H1 (cell line): Measurements from ENCODE around the gene RUNX1. TPM values are rescaled to one million over a fixed set of nuclear protein-coding genes. Genes with fewer than 3 reads are reported as not detected.

ENCODE experiments used
- CEBPB ChIP-seq: IDR thresholded peaks from 2 replicates; pipeline ENCODE4 v1.6.1; 2012; ENCODE audit warnings: low read depth, low read length
- CREB1 ChIP-seq: IDR thresholded peaks from 2 replicates; pipeline ENCODE4 v1.6.1; 2012; ENCODE audit warnings: inconsistent platforms
- EZH2 ChIP-seq: fragments of 200-600 bp; sonication (generic); IDR thresholded peaks from 2 replicates; pipeline ENCODE4 v1.7.1; 2012; ENCODE audit warnings: low read depth, mild to moderate bottlenecking, moderate library complexity, low read length, inconsistent platforms; ENCODE audit not compliant: severe bottlenecking
- KDM4A ChIP-seq: IDR thresholded peaks from one replicate; pipeline ENCODE4 v1.7.1; 2012; ENCODE audit warnings: low read depth, mild to moderate bottlenecking, moderate library complexity, low read length, inconsistent platforms; ENCODE audit not compliant: severe bottlenecking
- MAFK ChIP-seq: IDR thresholded peaks from 2 replicates; pipeline ENCODE4 v1.6.1; 2012; ENCODE audit warnings: low read depth, mild to moderate bottlenecking, improper control_type of control experiment, low read length
- RAD21 ChIP-seq, 2 experiments: IDR thresholded peaks in 1 of 2; conservative IDR thresholded peaks in 1 of 2; 2 replicates each; pipeline ENCODE4 v1.6.1; 2011; ENCODE audit warnings: low read depth in 2 of 2, low read length in 2 of 2, improper control_type of control experiment in 1 of 2, inconsistent platforms in 1 of 2, mild to moderate bottlenecking in 1 of 2, moderate library complexity in 1 of 2
- RNF2 ChIP-seq: fragments of 200-900, 300-1000 bp; sonication (generic); IDR thresholded peaks from 2 replicates; pipeline ENCODE4 v1.7.1; 2016; ENCODE audit warnings: borderline replicate concordance, low read depth, mild to moderate bottlenecking, antibody characterized with exemption, low read length; ENCODE audit not compliant: poor library complexity, severe bottlenecking; ENCODE audit errors: missing control alignments
- SUZ12 ChIP-seq: fragments of 200-600 bp; sonication (generic); IDR thresholded peaks from 2 replicates; pipeline ENCODE4 v1.6.1; 2012; ENCODE audit warnings: mild to moderate bottlenecking, inconsistent platforms, low read length, moderate library complexity, mixed read lengths
- TCF12 ChIP-seq: IDR thresholded peaks from 2 replicates; pipeline ENCODE4 v1.6.1; 2011; ENCODE audit warnings: low read depth, mild to moderate bottlenecking, low read length
- polyA plus RNA-seq, 7 experiments: library from polyadenylated mRNA; depleted of rRNA in 3 of 7; stranded (reverse) in 5 of 7; unstranded in 2 of 7; fragments of >200 nt in 5 of 7; fragments of 200-250 nt in 2 of 7; gene quantifications; 1 replicate in 5 of 7; 2 replicates in 1 of 7; 4 replicates in 1 of 7; pipeline versions ENCODE4 v1.2.1 to v1.2.3, GENCODE V29; 2011 to 2013; ENCODE audit warnings: missing spikeins in 2 of 7, mixed read lengths in 2 of 7
- total RNA-seq: library from RNA; stranded (reverse); fragmentation: NEBNext Ultra II Directional; extraction: Animal tissue kit (Norgen Biotek cat#: 25700); gene quantifications from 2 replicates; pipeline ENCODE4 v1.2.1, GENCODE V29; 2021
- TF ChIP-seq, protein P1 (sequence below): fragments of 300-600 bp; sonication (generic); IDR thresholded peaks from 2 replicates; pipeline ENCODE4 v1.7.1; 2012; ENCODE audit warnings: low read length, moderate library complexity, mild to moderate bottlenecking, inconsistent platforms; ENCODE audit not compliant: insufficient replicate concordance

The RUNX1 gene
- total and polyA plus RNA-seq, 2 of the 8 experiments (the other 6 are each of a cell fraction or from before 2014, with no cell fraction given): 0.20 to 0.60 TPM

DNA sequence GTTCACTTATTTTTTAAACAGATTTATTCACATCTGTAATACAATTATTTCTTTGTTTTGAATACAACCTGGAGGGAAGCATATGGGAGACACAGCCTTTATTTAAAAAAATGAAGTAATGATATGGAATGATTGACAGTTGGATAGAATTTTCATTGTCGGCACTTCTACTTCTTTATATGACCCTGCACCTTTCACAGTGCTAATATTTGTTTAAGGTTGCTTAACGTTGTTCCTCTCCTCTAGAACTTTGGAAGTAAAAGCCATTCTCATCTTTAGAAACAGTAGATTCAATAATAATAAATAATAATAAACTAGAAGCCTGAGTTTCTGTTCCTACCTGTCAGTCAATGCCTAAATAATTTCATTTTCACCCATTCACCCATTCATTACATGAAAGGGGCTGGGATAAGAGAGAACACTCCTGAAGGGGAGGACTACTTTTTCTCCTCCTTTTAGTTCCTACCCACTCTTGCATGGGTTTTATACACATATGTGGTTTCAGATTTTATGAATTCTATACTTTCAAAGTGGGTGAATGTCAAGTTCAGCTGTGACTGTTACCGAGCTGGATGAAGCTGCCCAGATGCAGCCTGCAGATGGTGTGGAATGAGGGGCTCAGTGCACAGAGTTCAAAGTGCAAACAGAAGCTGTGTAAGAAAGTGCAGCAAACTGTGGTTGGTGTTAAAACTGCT is 9.4 kb downstream of the RUNX1 start (continued):
- TF ChIP-seq, protein P1, sequence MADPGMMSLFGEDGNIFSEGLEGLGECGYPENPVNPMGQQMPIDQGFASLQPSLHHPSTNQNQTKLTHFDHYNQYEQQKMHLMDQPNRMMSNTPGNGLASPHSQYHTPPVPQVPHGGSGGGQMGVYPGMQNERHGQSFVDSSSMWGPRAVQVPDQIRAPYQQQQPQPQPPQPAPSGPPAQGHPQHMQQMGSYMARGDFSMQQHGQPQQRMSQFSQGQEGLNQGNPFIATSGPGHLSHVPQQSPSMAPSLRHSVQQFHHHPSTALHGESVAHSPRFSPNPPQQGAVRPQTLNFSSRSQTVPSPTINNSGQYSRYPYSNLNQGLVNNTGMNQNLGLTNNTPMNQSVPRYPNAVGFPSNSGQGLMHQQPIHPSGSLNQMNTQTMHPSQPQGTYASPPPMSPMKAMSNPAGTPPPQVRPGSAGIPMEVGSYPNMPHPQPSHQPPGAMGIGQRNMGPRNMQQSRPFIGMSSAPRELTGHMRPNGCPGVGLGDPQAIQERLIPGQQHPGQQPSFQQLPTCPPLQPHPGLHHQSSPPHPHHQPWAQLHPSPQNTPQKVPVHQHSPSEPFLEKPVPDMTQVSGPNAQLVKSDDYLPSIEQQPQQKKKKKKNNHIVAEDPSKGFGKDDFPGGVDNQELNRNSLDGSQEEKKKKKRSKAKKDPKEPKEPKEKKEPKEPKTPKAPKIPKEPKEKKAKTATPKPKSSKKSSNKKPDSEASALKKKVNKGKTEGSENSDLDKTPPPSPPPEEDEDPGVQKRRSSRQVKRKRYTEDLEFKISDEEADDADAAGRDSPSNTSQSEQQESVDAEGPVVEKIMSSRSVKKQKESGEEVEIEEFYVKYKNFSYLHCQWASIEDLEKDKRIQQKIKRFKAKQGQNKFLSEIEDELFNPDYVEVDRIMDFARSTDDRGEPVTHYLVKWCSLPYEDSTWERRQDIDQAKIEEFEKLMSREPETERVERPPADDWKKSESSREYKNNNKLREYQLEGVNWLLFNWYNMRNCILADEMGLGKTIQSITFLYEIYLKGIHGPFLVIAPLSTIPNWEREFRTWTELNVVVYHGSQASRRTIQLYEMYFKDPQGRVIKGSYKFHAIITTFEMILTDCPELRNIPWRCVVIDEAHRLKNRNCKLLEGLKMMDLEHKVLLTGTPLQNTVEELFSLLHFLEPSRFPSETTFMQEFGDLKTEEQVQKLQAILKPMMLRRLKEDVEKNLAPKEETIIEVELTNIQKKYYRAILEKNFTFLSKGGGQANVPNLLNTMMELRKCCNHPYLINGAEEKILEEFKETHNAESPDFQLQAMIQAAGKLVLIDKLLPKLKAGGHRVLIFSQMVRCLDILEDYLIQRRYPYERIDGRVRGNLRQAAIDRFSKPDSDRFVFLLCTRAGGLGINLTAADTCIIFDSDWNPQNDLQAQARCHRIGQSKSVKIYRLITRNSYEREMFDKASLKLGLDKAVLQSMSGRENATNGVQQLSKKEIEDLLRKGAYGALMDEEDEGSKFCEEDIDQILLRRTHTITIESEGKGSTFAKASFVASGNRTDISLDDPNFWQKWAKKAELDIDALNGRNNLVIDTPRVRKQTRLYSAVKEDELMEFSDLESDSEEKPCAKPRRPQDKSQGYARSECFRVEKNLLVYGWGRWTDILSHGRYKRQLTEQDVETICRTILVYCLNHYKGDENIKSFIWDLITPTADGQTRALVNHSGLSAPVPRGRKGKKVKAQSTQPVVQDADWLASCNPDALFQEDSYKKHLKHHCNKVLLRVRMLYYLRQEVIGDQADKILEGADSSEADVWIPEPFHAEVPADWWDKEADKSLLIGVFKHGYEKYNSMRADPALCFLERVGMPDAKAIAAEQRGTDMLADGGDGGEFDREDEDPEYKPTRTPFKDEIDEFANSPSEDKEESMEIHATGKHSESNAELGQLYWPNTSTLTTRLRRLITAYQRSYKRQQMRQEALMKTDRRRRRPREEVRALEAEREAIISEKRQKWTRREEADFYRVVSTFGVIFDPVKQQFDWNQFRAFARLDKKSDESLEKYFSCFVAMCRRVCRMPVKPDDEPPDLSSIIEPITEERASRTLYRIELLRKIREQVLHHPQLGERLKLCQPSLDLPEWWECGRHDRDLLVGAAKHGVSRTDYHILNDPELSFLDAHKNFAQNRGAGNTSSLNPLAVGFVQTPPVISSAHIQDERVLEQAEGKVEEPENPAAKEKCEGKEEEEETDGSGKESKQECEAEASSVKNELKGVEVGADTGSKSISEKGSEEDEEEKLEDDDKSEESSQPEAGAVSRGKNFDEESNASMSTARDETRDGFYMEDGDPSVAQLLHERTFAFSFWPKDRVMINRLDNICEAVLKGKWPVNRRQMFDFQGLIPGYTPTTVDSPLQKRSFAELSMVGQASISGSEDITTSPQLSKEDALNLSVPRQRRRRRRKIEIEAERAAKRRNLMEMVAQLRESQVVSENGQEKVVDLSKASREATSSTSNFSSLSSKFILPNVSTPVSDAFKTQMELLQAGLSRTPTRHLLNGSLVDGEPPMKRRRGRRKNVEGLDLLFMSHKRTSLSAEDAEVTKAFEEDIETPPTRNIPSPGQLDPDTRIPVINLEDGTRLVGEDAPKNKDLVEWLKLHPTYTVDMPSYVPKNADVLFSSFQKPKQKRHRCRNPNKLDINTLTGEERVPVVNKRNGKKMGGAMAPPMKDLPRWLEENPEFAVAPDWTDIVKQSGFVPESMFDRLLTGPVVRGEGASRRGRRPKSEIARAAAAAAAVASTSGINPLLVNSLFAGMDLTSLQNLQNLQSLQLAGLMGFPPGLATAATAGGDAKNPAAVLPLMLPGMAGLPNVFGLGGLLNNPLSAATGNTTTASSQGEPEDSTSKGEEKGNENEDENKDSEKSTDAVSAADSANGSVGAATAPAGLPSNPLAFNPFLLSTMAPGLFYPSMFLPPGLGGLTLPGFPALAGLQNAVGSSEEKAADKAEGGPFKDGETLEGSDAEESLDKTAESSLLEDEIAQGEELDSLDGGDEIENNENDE: no peak
- TF ChIP-seq MAFK (no peak), RNF2 (no peak), TCF12 (no peak), SUZ12 (no peak), EZH2 (no peak), CREB1 (no peak), CEBPB (no peak), KDM4A (no peak), RAD21 (IDR thresholded peaks at IDR 0.05 in 1 of 2, conservative IDR thresholded peaks at IDR 0.05 in 1 of 2; ENCODE audit: low read depth in 2 of 2, low read length in 2 of 2) (no peak)
